HCT116 (cell line): ENCODE results near the gene BATF3. TPM values are rescaled to one million over a fixed set of nuclear protein-coding genes. Genes with fewer than 3 reads are reported as not detected.

Experiments
- ATAC-seq: fragments of 200-7000 bp; cut with Tn5 transposase; 2 replicates; pipeline ENCODE4 v1.9.1; 2020; ENCODE audit warnings: mild to moderate bottlenecking, moderate library complexity
- BruUV-seq: library from RNA; stranded (reverse); fragments of 400-500 nt; replicated peaks from 2 replicates; lab custom pipeline; 2021; lab: Mats Ljungman, UMichigan
- CTCF ChIA-PET: fragments of 300-600 bp; sonication (Branson Sonifier 250); formaldehyde crosslinking; loops from one replicate; lab custom pipeline; 2021; ENCODE audit warnings: antibody characterized with exemption; lab: Charles Lee
- POLR2A ChIA-PET: fragments of 300-600, 350-600 bp; sonication (Branson Sonifier 250); formaldehyde crosslinking; loops from one replicate; lab custom pipeline; 2021; ENCODE audit warnings: antibody characterized with exemption; lab: Charles Lee
- RAD21 ChIA-PET, 2 experiments: fragments of 300-600 bp; sonication (Branson Sonifier 250); formaldehyde crosslinking; loops; one replicate each; lab custom pipeline; 2023; ENCODE audit warnings: low total read pairs in 2 of 2; ENCODE audit not compliant: uncharacterized antibody in 2 of 2, unreplicated experiment in 2 of 2, low non-redundant PET in 1 of 2; lab: Charles Lee
- DNase-seq: peaks from one replicate; pipeline ENCODE4 v3.0.0-alpha.2; 2010; ENCODE audit warnings: low read depth, low spot score
- H2AFZ ChIP-seq: fragments of 200-600 bp; shearing (Covaris generic), sonication (generic); 2 replicates; pipeline ENCODE4 v1.6.1; 2017; ENCODE audit warnings: low read depth, mixed run types, mixed read lengths, antibody characterized with exemption, low read length; ENCODE audit not compliant: poor library complexity, severe bottlenecking
- H3K27ac ChIP-seq: 2 replicates; pipeline ENCODE4 v1.5.1; 2012; ENCODE audit warnings: low read depth, low read length
- H3K27me3 ChIP-seq: fragments of 200-600 bp; sonication (generic); 2 replicates; pipeline ENCODE4 v1.6.1; 2016; ENCODE audit warnings: mixed run types, low read length, mixed read lengths; ENCODE audit not compliant: insufficient read depth
- H3K36me3 ChIP-seq, 2 experiments: fragments of 200-500 bp in 1 of 2; fragments of 200-600 bp in 1 of 2; sonication (Bioruptor generic) in 1 of 2; sonication (generic) in 1 of 2; 2 replicates each; pipeline versions ENCODE4 v1.5.1 to v1.6.1; 2014 to 2016; ENCODE audit warnings: low read length in 2 of 2, inconsistent platforms in 1 of 2, mixed read lengths in 1 of 2, mixed run types in 1 of 2; ENCODE audit not compliant: insufficient read depth in 2 of 2, control insufficient read depth in 1 of 2
- H3K4me1 ChIP-seq, 2 experiments: fragments of 200-600 bp in 1 of 2; sonication (generic) in 1 of 2; 2 replicates each; pipeline versions ENCODE4 v1.5.1 to v1.6.1; 2012 to 2017; ENCODE audit warnings: low read length in 2 of 2, inconsistent platforms in 1 of 2, mild to moderate bottlenecking in 1 of 2, mixed read lengths in 1 of 2, mixed run types in 1 of 2, moderate library complexity in 1 of 2; ENCODE audit not compliant: insufficient read depth in 2 of 2, control insufficient read depth in 1 of 2
- H3K4me2 ChIP-seq: fragments of 200-600 bp; sonication (generic); 2 replicates; pipeline ENCODE4 v1.6.1; 2017; ENCODE audit warnings: mixed run types, low read length, mixed read lengths
- H3K4me3 ChIP-seq, 2 experiments: fragments of 200-600 bp in 1 of 2; sonication (generic) in 1 of 2; replicated peaks in 1 of 2; 2 replicates each; pipeline ENCODE4 v1.5.1; 2011 to 2016; ENCODE audit warnings: low read length in 2 of 2, control low read depth in 1 of 2, low read depth in 1 of 2, mild to moderate bottlenecking in 1 of 2, mixed read lengths in 1 of 2, mixed run types in 1 of 2
- H3K79me2 ChIP-seq: fragments of 200-600 bp; sonication (generic); 2 replicates; pipeline ENCODE4 v1.6.1; 2017; ENCODE audit warnings: mild to moderate bottlenecking, mixed run types, low read length, moderate library complexity, mixed read lengths; ENCODE audit not compliant: insufficient read depth
- H3K9ac ChIP-seq: fragments of 200-600 bp; sonication (generic); 2 replicates; pipeline ENCODE4 v1.6.1; 2016; ENCODE audit warnings: low read length, mixed read lengths
- H3K9me2 ChIP-seq: fragments of 200-600 bp; sonication (generic), shearing (Covaris generic); 2 replicates; pipeline ENCODE4 v1.6.1; 2017; ENCODE audit warnings: mixed run types, mild to moderate bottlenecking, moderate library complexity; ENCODE audit not compliant: insufficient read depth
- H3K9me3 ChIP-seq, 2 experiments: fragments of 200-500 bp in 1 of 2; fragments of 200-600 bp in 1 of 2; sonication (Bioruptor generic) in 1 of 2; sonication (generic) in 1 of 2; 2 replicates each; pipeline ENCODE4 v1.6.1; 2014 to 2017; ENCODE audit warnings: low read length in 2 of 2, mixed read lengths in 2 of 2, inconsistent platforms in 1 of 2, low read depth in 1 of 2, mild to moderate bottlenecking in 1 of 2, mixed run types in 1 of 2, moderate library complexity in 1 of 2; ENCODE audit not compliant: control insufficient read depth in 1 of 2, insufficient read depth in 1 of 2
- H4K20me1 ChIP-seq: fragments of 200-600 bp; sonication (generic), shearing (Covaris generic); 2 replicates; pipeline ENCODE4 v1.6.1; 2017; ENCODE audit warnings: mixed run types, mild to moderate bottlenecking, moderate library complexity; ENCODE audit not compliant: insufficient read depth
- CBX3 ChIP-seq: IDR thresholded peaks from 2 replicates; pipeline ENCODE4 v1.6.1; 2012; ENCODE audit warnings: low read depth
- EGR1 ChIP-seq: IDR thresholded peaks from 2 replicates; pipeline ENCODE4 v1.6.1; 2012; ENCODE audit warnings: low read depth
- ELF1 ChIP-seq: IDR thresholded peaks from 2 replicates; pipeline ENCODE4 v1.6.1; 2012; ENCODE audit warnings: low read depth, borderline replicate concordance
- EZH2 ChIP-seq: fragments of 200-600 bp; sonication (generic); IDR thresholded peaks from 2 replicates; pipeline ENCODE4 v1.6.1; 2017; ENCODE audit warnings: antibody characterized with exemption, mixed run types
- FOSL1 ChIP-seq: IDR thresholded peaks from 2 replicates; pipeline ENCODE4 v1.6.1; 2012; ENCODE audit warnings: low read depth
- JUND ChIP-seq: IDR thresholded peaks from 2 replicates; pipeline ENCODE4 v1.6.1; 2012
- POLR2A ChIP-seq: IDR thresholded peaks from 2 replicates; pipeline ENCODE4 v1.7.0; 2011; ENCODE audit warnings: borderline replicate concordance; ENCODE audit not compliant: insufficient read depth, insufficient read length; ENCODE audit errors: extremely low read depth
- POLR2AphosphoS5 ChIP-seq: IDR thresholded peaks from 2 replicates; pipeline ENCODE4 v1.6.1; 2011; ENCODE audit warnings: mild to moderate bottlenecking, low read depth, low read length, moderate library complexity
- RAD21 ChIP-seq: IDR thresholded peaks from 2 replicates; pipeline ENCODE4 v1.6.1; 2012; ENCODE audit warnings: low read depth, mild to moderate bottlenecking
- SP1 ChIP-seq: IDR thresholded peaks from 2 replicates; pipeline ENCODE4 v1.6.1; 2012; ENCODE audit warnings: low read depth
- SRF ChIP-seq: IDR thresholded peaks from 2 replicates; pipeline ENCODE4 v1.6.1; 2012; ENCODE audit warnings: low read depth
- YY1 ChIP-seq: IDR thresholded peaks from 2 replicates; pipeline ENCODE4 v1.6.1; 2011; ENCODE audit warnings: low read length, low read depth, moderate library complexity, mild to moderate bottlenecking; ENCODE audit not compliant: insufficient replicate concordance; ENCODE audit errors: extremely low read depth
- ZFX ChIP-seq: fragments of 450-650 bp; IDR thresholded peaks from 2 replicates; pipeline ENCODE4 v1.6.1; 2017
- ZNF274 ChIP-seq: fragments of 200-500 bp; sonication (Bioruptor generic); IDR thresholded peaks from 2 replicates; pipeline ENCODE4 v1.6.1; 2014; ENCODE audit warnings: mild to moderate bottlenecking, low read depth, low read length, inconsistent platforms
- intact Hi-C: fragments of 100-400 bp; cut with micrococcal nuclease; formaldehyde crosslinking; loops from 2 replicates; pipeline ENCODE4 v1.10.0; 2022
- total RNA-seq: library from RNA; stranded (reverse); gene quantifications from one replicate; pipeline ENCODE4 v1.2.1, GENCODE V29; 2021; ENCODE audit not compliant: unreplicated experiment
- TF ChIP-seq, protein P1 (sequence below): IDR thresholded peaks from 2 replicates; pipeline ENCODE4 v1.6.1; 2012
- TF ChIP-seq, protein P2 (sequence below): IDR thresholded peaks from 2 replicates; pipeline ENCODE4 v1.6.1; 2012
- TF ChIP-seq, protein P3 (sequence below): IDR thresholded peaks from 2 replicates; pipeline ENCODE4 v1.6.1; 2011; ENCODE audit warnings: mild to moderate bottlenecking, low read length, moderate library complexity; ENCODE audit not compliant: insufficient replicate concordance; ENCODE audit errors: extremely low read depth

The BATF3 gene
- total RNA-seq, 1 experiment from 2014 or later: 4.8 TPM

DNA sequence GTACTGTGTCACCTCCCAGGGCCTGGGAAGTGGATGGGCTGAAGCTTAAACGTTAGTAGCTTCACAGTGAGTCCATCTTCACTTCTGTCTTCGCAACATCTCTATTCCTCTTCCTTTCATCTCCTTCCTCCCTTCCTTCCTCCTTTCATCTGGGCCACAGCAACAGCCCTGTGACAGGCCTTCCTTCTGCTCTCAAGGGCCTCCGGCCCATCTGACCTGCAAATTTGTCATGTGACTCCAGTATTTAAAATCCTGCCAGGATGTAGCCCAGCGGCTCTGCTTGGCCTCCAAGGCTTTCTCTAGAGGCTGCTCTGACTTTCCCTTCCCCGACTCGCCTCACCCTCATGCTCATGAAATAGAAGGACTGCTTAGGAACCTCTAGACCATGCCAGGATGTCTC, 10.9 kb upstream of the BATF3 start:
- ATAC-seq (no peak), DNase-seq (no peak)
- H3K36me3 ChIP-seq: no peaks in the 10 kb centered on the region
- H2AFZ ChIP-seq: no peak overlapping the region
- H3K9me2 ChIP-seq: no peaks in the 10 kb centered on the region
- no TSS peak for BruUV-seq
- H3K9me3 ChIP-seq: no peaks in the 10 kb centered on the region
- no peak for TF ChIP-seq FOSL1
- TF ChIP-seq EGR1: no peak
- TF ChIP-seq SP1: no peak
- no peak for TF ChIP-seq POLR2A
- TF ChIP-seq YY1: no peak
- TF ChIP-seq, protein P1, sequence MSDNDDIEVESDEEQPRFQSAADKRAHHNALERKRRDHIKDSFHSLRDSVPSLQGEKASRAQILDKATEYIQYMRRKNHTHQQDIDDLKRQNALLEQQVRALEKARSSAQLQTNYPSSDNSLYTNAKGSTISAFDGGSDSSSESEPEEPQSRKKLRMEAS: no peak
- TF ChIP-seq ZFX: no peak
- TF ChIP-seq CBX3: no peak
- intact Hi-C loops: no loop called here
- H4K20me1 ChIP-seq: no peaks in the 10 kb centered on the region
- POLR2A ChIA-PET: no interaction called here
- H3K79me2 ChIP-seq: no peaks in the 10 kb centered on the region
- no peak overlapping the region for H3K9ac ChIP-seq
- H3K27me3 ChIP-seq: no peaks in the 10 kb centered on the region
- RAD21 ChIA-PET: no interaction called here
- CTCF ChIA-PET: no interaction called here
- H3K4me3 ChIP-seq: no peak overlapping the region
- H3K4me2 ChIP-seq: no peak overlapping the region
- H3K4me1 ChIP-seq: no peaks in the 10 kb centered on the region
- no peak overlapping the region for H3K27ac ChIP-seq

DNA sequence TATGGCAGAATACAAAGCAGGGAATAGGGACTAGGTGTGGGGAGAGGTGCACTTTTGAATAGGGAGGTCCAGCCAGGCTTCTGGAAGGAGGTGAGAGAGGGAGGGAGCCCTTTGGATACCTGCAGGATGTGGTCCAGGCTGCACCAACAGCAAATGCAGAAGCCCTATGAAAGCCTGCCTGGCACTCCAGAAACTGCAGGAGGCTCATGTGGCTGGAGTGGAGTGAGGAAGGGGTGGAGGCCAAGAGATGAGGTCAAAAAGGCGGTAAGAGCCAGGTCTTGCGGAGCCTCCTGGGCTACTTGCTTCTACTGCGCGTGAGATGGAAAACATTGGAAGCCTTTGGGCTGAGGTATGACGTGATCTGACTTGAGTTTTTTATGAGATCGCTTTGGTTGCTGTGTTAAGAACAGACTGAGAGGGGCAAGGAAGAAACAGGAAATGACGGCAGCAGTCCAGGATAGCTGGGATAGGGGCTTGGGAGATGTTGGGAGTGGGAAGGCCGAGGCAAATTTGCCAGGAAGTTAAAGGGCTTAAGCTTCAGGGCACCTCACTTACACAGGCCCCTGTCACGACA, 4.4 kb upstream of the BATF3 start:
- Histone ChIP-seq H3K36me3 (no peaks in the 10 kb centered on the region), H3K9ac (no peak overlapping the region), H3K4me2 (no peak overlapping the region), H3K4me3 (no peak overlapping the region), H2AFZ (no peak overlapping the region), H3K27ac (no peak overlapping the region), H4K20me1 (no peaks in the 10 kb centered on the region), H3K9me3 (no peaks in the 10 kb centered on the region), H3K9me2 (no peaks in the 10 kb centered on the region), H3K27me3 (peaks cover 16% of the 10 kb centered on the region; the same call in 1 of the 2 replicates), H3K4me1 (peaks cover 0 to 15% of the 10 kb centered on the region in 2 experiments; a peak in 3 of 4 replicates), H3K79me2 (no peaks in the 10 kb centered on the region)
- intact Hi-C loops: no loop called here
- ChIA-PET CTCF (no interaction called here), POLR2A (no interaction called here), RAD21 (no interaction called here)
- no TSS peak for BruUV-seq
- ATAC-seq (no peak), DNase-seq (no peak)
- TF ChIP-seq, protein P2, sequence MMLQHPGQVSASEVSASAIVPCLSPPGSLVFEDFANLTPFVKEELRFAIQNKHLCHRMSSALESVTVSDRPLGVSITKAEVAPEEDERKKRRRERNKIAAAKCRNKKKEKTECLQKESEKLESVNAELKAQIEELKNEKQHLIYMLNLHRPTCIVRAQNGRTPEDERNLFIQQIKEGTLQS: no peak
- TF ChIP-seq POLR2AphosphoS5 (no peak), ZFX (no peak), SRF (no peak), POLR2A (no peak), JUND (no peak), FOSL1 (no peak), ELF1 (no peak), RAD21 (no peak), CBX3 (no peak), EGR1 (no peak), YY1 (no peak), ZNF274 (no peak), EZH2 (no peak)
- TF ChIP-seq, protein P3, sequence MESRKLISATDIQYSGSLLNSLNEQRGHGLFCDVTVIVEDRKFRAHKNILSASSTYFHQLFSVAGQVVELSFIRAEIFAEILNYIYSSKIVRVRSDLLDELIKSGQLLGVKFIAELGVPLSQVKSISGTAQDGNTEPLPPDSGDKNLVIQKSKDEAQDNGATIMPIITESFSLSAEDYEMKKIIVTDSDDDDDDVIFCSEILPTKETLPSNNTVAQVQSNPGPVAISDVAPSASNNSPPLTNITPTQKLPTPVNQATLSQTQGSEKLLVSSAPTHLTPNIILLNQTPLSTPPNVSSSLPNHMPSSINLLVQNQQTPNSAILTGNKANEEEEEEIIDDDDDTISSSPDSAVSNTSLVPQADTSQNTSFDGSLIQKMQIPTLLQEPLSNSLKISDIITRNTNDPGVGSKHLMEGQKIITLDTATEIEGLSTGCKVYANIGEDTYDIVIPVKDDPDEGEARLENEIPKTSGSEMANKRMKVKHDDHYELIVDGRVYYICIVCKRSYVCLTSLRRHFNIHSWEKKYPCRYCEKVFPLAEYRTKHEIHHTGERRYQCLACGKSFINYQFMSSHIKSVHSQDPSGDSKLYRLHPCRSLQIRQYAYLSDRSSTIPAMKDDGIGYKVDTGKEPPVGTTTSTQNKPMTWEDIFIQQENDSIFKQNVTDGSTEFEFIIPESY: no peak
- TF ChIP-seq, protein P1: no peak
